HEK293 (cell line): Measurements from ENCODE around the gene PPP1R3G.

Source experiments
- ZEB2 ChIP-seq: fragments of 450-650 bp; formaldehyde crosslinking; IDR thresholded peaks from 2 replicates; pipeline ENCODE4 v1.5.1; 2016; ENCODE audit warnings: missing biosample characterization, missing genetic modification characterization
- ZFP37 ChIP-seq: fragments of 450-650 bp; formaldehyde crosslinking; IDR thresholded peaks from 2 replicates; pipeline ENCODE4 v1.5.1; 2016; ENCODE audit warnings: missing biosample characterization, missing genetic modification characterization
- ZNF19 ChIP-seq: fragments of 450-650 bp; formaldehyde crosslinking; IDR thresholded peaks from 2 replicates; pipeline ENCODE4; 2016; ENCODE audit warnings: missing biosample characterization, missing genetic modification characterization, low read depth
- ZNF274 ChIP-seq, 2 experiments: fragments of 200-500 bp in 1 of 2; fragments of 450-650 bp in 1 of 2; sonication (Bioruptor generic) in 1 of 2; formaldehyde crosslinking in 1 of 2; IDR thresholded peaks; 2 replicates each; pipeline versions ENCODE4 v1.5.1 to v1.6.1; 2014 to 2016; ENCODE audit warnings: borderline replicate concordance in 1 of 2, inconsistent platforms in 1 of 2, low read length in 1 of 2, missing biosample characterization in 1 of 2, missing genetic modification characterization in 1 of 2
- ZNF548 ChIP-seq: fragments of 450-650 bp; formaldehyde crosslinking; IDR thresholded peaks from 2 replicates; pipeline ENCODE4 v1.5.1; 2016; ENCODE audit warnings: missing biosample characterization, missing genetic modification characterization
- ZNF561 ChIP-seq: fragments of 450-650 bp; IDR thresholded peaks from 2 replicates; pipeline ENCODE4 v1.5.1; 2018; ENCODE audit warnings: missing biosample characterization, missing genetic modification characterization, borderline replicate concordance
- ZNF707 ChIP-seq: fragments of 450-650 bp; formaldehyde crosslinking; IDR thresholded peaks from 2 replicates; pipeline ENCODE4 v1.5.1; 2016; ENCODE audit warnings: missing biosample characterization, missing genetic modification characterization
- TF ChIP-seq, protein P1 (sequence below): fragments of 450-650 bp; formaldehyde crosslinking; IDR thresholded peaks from 2 replicates; pipeline ENCODE4 v1.5.1; 2016; ENCODE audit warnings: missing biosample characterization, missing genetic modification characterization
- TF ChIP-seq, protein P2 (sequence below): fragments of 450-650 bp; formaldehyde crosslinking; IDR thresholded peaks from 2 replicates; pipeline ENCODE4 v1.5.1; 2016; ENCODE audit warnings: missing biosample characterization, missing genetic modification characterization
- TF ChIP-seq, protein P3 (sequence below): fragments of 450-650 bp; formaldehyde crosslinking; IDR thresholded peaks from 2 replicates; pipeline ENCODE4 v1.5.1; 2016; ENCODE audit warnings: missing biosample characterization, missing genetic modification characterization
- TF ChIP-seq, protein P4 (sequence below): fragments of 450-650 bp; formaldehyde crosslinking; IDR thresholded peaks from 2 replicates; pipeline ENCODE4 v1.5.1; 2016; ENCODE audit warnings: missing biosample characterization, missing genetic modification characterization, borderline replicate concordance

DNA sequence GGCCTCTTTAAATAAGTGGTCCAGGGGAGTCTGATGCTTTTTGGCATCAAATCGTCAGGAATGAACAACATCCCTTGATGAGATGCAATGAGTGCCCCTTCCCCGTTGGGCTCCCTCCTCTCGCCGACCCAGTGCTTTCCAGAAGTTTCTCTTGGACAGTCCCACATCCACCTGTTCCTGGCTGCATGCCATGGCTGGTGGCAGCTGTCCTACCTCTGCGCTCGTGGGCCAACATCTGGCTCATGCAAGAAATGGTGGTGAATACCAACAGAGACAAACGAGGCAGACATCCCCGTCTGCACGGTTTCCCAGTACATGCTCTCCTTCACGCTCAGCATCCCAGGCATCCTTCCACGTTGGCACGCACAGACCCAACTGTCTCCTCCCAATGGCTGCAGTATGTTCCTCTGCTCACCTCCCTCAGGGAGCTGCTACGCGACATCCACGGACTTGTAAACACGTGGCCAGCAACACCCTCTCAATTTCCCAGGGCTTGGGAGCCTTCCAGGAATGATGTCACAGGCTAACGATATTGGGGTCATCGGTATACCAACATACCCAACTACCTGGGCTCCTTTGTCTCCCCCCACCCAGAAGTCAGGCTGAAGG lies 37.5 kb downstream of the PPP1R3G start:
- TF ChIP-seq, protein P1, sequence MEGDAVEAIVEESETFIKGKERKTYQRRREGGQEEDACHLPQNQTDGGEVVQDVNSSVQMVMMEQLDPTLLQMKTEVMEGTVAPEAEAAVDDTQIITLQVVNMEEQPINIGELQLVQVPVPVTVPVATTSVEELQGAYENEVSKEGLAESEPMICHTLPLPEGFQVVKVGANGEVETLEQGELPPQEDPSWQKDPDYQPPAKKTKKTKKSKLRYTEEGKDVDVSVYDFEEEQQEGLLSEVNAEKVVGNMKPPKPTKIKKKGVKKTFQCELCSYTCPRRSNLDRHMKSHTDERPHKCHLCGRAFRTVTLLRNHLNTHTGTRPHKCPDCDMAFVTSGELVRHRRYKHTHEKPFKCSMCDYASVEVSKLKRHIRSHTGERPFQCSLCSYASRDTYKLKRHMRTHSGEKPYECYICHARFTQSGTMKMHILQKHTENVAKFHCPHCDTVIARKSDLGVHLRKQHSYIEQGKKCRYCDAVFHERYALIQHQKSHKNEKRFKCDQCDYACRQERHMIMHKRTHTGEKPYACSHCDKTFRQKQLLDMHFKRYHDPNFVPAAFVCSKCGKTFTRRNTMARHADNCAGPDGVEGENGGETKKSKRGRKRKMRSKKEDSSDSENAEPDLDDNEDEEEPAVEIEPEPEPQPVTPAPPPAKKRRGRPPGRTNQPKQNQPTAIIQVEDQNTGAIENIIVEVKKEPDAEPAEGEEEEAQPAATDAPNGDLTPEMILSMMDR (tag by site-specific recombination) = no peak
- TF ChIP-seq ZEB2 (tag by site-specific recombination) (no peak), ZNF707 (tag by site-specific recombination) (no peak), ZNF561 (tag by site-specific recombination) (no peak), ZNF274 (IDR thresholded peaks at IDR 0.05; ENCODE audit: low read length) (no peak), ZNF274 (tag by site-specific recombination; IDR thresholded peaks at IDR 0.05; ENCODE audit: borderline replicate concordance) (no peak), ZFP37 (tag by site-specific recombination) (no peak), ZNF548 (tag by site-specific recombination) (no peak), ZNF19 (tag by site-specific recombination) (no peak)
- TF ChIP-seq, protein P2, sequence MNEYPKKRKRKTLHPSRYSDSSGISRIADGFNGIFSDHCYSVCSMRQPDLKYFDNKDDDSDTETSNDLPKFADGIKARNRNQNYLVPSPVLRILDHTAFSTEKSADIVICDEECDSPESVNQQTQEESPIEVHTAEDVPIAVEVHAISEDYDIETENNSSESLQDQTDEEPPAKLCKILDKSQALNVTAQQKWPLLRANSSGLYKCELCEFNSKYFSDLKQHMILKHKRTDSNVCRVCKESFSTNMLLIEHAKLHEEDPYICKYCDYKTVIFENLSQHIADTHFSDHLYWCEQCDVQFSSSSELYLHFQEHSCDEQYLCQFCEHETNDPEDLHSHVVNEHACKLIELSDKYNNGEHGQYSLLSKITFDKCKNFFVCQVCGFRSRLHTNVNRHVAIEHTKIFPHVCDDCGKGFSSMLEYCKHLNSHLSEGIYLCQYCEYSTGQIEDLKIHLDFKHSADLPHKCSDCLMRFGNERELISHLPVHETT (tag by site-specific recombination) = no peak
- TF ChIP-seq, protein P3, sequence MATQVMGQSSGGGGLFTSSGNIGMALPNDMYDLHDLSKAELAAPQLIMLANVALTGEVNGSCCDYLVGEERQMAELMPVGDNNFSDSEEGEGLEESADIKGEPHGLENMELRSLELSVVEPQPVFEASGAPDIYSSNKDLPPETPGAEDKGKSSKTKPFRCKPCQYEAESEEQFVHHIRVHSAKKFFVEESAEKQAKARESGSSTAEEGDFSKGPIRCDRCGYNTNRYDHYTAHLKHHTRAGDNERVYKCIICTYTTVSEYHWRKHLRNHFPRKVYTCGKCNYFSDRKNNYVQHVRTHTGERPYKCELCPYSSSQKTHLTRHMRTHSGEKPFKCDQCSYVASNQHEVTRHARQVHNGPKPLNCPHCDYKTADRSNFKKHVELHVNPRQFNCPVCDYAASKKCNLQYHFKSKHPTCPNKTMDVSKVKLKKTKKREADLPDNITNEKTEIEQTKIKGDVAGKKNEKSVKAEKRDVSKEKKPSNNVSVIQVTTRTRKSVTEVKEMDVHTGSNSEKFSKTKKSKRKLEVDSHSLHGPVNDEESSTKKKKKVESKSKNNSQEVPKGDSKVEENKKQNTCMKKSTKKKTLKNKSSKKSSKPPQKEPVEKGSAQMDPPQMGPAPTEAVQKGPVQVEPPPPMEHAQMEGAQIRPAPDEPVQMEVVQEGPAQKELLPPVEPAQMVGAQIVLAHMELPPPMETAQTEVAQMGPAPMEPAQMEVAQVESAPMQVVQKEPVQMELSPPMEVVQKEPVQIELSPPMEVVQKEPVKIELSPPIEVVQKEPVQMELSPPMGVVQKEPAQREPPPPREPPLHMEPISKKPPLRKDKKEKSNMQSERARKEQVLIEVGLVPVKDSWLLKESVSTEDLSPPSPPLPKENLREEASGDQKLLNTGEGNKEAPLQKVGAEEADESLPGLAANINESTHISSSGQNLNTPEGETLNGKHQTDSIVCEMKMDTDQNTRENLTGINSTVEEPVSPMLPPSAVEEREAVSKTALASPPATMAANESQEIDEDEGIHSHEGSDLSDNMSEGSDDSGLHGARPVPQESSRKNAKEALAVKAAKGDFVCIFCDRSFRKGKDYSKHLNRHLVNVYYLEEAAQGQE (tag by site-specific recombination) = no peak
- TF ChIP-seq, protein P4, sequence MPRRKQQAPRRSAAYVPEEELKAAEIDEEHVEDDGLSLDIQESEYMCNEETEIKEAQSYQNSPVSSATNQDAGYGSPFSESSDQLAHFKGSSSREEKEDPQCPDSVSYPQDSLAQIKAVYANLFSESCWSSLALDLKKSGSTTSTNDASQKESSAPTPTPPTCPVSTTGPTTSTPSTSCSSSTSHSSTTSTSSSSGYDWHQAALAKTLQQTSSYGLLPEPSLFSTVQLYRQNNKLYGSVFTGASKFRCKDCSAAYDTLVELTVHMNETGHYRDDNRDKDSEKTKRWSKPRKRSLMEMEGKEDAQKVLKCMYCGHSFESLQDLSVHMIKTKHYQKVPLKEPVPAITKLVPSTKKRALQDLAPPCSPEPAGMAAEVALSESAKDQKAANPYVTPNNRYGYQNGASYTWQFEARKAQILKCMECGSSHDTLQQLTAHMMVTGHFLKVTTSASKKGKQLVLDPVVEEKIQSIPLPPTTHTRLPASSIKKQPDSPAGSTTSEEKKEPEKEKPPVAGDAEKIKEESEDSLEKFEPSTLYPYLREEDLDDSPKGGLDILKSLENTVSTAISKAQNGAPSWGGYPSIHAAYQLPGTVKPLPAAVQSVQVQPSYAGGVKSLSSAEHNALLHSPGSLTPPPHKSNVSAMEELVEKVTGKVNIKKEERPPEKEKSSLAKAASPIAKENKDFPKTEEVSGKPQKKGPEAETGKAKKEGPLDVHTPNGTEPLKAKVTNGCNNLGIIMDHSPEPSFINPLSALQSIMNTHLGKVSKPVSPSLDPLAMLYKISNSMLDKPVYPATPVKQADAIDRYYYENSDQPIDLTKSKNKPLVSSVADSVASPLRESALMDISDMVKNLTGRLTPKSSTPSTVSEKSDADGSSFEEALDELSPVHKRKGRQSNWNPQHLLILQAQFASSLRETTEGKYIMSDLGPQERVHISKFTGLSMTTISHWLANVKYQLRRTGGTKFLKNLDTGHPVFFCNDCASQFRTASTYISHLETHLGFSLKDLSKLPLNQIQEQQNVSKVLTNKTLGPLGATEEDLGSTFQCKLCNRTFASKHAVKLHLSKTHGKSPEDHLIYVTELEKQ (tag by site-specific recombination) = no peak
